HEK293T (cell line): ENCODE measurements around the gene ATP6V0E2.

Experiments
- BHLHE40 ChIP-seq: fragments of 450-650 bp; IDR thresholded peaks from 2 replicates; pipeline ENCODE4 v1.6.1; 2016; ENCODE audit warnings: mild to moderate bottlenecking, moderate library complexity, borderline replicate concordance
- CTBP1 ChIP-seq: fragments of 450-650 bp; IDR thresholded peaks from 2 replicates; pipeline ENCODE4 v1.6.1; 2016; ENCODE audit warnings: borderline replicate concordance
- FOXA1 ChIP-seq: fragments of 450-650 bp; IDR thresholded peaks from 2 replicates; pipeline ENCODE4 v1.6.1; 2016; ENCODE audit warnings: mild to moderate bottlenecking
- FOXK2 ChIP-seq: fragments of 450-650 bp; IDR thresholded peaks from 2 replicates; pipeline ENCODE4 v1.6.1; 2016; ENCODE audit warnings: mild to moderate bottlenecking
- FOXM1 ChIP-seq: fragments of 450-650 bp; IDR thresholded peaks from 2 replicates; pipeline ENCODE4 v1.6.1; 2017; ENCODE audit warnings: mild to moderate bottlenecking, borderline replicate concordance
- L3MBTL2 ChIP-seq: fragments of 450-650 bp; conservative IDR thresholded peaks from 2 replicates; pipeline ENCODE4 v1.6.1; 2016; ENCODE audit warnings: mild to moderate bottlenecking
- LEF1 ChIP-seq: fragments of 450-650 bp; IDR thresholded peaks from 2 replicates; pipeline ENCODE4 v1.6.1; 2017; ENCODE audit warnings: mild to moderate bottlenecking, borderline replicate concordance
- NFRKB ChIP-seq: fragments of 450-650 bp; IDR thresholded peaks from 2 replicates; pipeline ENCODE4 v1.6.1; 2016; ENCODE audit warnings: mild to moderate bottlenecking, moderate library complexity
- SP1 ChIP-seq: fragments of 450-650 bp; IDR thresholded peaks from 2 replicates; pipeline ENCODE4 v1.6.1; 2017
- SUZ12 ChIP-seq: fragments of 450-650 bp; IDR thresholded peaks from 2 replicates; pipeline ENCODE4 v1.6.1; 2016; ENCODE audit warnings: mild to moderate bottlenecking
- ZNF384 ChIP-seq: fragments of 450-650 bp; IDR thresholded peaks from 2 replicates; pipeline ENCODE4 v1.6.1; 2016

- TF ChIP-seq CTBP1 (no peak), FOXA1 (no peak), NFRKB (no peak), LEF1 (no peak), ZNF384 (no peak), L3MBTL2 (no peak), FOXM1 (no peak), FOXK2 (no peak), SUZ12 (no peak), BHLHE40 (no peak), SP1 (no peak)
Measured at GRCh38 chr7:149878523-149878921, 4.8 kb downstream of the ATP6V0E2 start.
